GDM1 (cell line): ENCODE measurements around the gene ZNF579.
"Not testable (repeated sequence)": the region's sequence is repeated elsewhere in the genome, so short reads cannot be mapped to it uniquely, and the experiment has no call there.

ENCODE experiments used
- DNase-seq: peaks from one replicate; lab custom pipeline; 2025; lab: John Stamatoyannopoulos, UW

The ZNF579 gene

GRCh38 chr19:55539090-55539984 lies 41.3 kb downstream of the ZNF579 start:
- no peak for DNase-seq

GRCh38 chr19:55538132-55538531 lies 42.5 kb downstream of the ZNF579 start:
- no peak for DNase-seq

GRCh38 chr19:55537741-55538111 lies 42.9 kb downstream of the ZNF579 start:
- DNase-seq: no peak

DNA sequence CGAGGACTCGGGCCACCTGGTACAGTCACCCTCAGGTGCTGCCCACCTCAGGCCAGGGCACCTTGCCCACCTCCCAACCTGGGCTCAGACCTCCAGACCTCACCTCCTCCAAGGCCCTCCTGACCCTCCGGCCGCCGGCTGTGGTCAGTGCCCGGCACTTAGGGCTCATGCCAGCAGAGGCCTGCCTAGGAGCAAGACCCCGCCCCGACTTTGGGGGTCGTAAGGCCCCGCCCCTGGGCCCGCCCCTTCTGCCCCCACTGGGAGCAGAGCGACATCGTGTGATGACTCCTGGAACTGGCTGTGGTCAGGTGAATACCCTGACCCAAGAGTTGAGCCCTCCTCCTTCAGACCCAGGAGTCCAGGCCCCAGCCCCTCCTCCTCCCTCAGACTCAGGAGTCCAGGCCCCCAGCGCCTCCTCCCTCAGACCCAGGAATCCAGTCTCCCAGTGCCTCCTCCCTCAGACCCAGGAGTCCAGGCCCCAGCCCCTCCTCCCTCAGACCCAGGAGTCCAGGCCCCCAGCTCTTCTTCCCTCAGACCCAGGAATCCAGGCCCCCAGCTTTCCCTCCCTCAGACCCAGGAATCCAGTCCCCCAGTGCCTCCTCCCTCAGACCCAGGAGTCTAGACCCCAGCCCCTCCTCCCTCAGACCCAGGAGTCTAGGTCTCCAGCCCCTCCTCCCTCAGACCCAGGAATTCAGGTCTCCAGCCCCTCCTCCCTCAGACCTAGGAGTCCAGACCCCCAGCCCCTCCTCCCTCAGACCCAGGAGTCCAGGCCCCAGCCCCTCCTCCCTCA lies 43.5 kb downstream of the ZNF579 start, which contains the start of gene SBK2:
Gene SBK2, minus strand, starts transcription at position 183 of the 790 bp plus-strand sequence. CDS start 839 bp downstream, outside the sequence.
- DNase-seq: no peak

DNA sequence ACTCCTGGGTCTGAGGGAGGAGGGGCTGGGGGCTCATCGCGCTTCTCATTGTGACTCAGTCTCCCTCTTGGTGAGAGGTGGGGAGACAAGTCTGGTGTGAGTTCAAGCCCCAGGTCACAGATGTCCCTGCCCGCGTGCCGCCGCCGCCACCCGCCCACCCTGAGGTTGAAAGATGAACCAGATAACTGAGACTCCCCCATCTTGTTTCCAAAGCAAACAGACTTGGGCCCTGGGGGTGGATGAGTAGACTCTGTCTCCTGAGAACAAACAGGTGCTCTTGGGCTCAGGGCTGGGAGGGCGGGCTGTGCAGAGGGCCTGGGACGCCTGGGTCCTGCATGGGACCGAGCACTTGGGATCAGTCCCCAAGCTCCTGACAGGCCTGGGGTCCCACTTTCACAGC lies 44.3 kb downstream of the ZNF579 start:
- DNase-seq: no peak

GRCh38 chr19:55535965-55536350 lies 44.7 kb downstream of the ZNF579 start:
- DNase-seq: no peak

DNA sequence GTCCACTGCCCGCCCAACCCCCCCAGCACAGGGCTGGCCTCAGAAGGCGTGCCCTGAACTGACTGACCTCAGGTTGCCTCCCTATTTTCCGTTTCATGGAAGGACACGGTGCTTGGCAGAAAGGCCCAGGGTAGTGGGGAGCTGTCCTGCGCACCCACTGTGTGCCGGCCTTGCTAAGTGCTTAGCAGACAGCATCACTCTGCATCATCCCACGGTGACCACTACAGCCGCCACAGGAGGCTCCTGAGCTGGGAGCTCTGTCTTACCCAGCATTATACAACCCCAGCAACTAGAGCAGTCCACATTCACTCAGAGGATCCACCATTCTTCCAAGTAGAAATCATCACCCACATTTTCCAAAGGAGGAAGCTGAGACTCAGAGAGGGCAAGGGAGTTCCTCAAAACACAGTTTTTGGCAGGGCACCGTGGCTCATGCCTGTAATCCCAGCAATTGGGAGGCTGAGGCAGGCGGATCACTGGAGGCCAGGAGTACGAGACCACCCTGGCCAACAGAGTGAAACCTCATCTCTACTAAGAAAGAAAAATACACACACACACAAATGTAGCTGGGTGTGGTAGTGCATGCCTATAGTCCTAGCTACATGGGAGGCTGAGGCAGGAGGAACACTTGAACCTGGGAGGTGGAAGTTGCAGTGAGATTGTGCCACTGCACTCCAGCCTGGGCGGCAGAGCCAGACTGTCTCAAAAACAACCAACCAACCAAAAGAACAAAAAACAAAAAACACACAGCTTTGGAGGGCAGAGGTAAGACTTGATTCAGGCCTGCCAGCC lies 45.3 kb downstream of the ZNF579 start:
- no peak for DNase-seq

GRCh38 chr19:55534280-55534679 lies 46.4 kb downstream of the ZNF579 start:
- DNase-seq: not testable (repeated sequence)

- no peak for DNase-seq
Measured at GRCh38 chr19:55530996-55531395, 49.7 kb downstream of the ZNF579 start.

DNA sequence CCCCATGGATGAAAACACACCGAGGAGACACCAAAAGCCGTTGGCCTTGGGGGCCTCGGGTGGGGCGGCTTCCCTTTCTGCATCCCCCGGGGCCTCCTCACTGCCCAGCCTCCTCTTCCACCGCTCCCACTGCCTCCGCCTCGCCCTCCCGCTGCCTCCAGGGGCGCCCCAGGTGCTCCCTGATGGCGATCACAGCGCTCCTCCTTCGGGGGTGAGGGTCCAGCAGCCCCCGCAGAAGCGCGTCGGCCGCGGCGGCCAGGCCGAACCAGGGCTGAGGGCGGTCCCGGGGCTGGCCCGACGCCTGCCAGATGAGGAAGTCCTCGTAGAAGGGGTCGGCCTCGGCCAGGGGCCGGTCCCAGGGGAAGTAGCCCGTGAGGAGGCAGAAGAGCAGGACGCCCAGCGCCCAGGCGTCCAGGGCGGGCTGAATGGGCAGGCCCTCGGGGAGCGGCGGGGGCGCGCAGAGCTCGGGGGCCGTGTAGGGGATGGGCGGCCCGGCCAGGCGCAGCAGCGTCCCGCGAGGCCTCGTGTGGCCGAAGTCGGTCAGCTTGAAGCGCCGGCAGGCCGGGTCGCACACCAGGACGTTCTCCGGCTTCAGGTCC lies 50.9 kb downstream of the ZNF579 start:
- no peak for DNase-seq

GRCh38 chr19:55528030-55528803 lies 52.4 kb downstream of the ZNF579 start:
- DNase-seq: no peak

DNA sequence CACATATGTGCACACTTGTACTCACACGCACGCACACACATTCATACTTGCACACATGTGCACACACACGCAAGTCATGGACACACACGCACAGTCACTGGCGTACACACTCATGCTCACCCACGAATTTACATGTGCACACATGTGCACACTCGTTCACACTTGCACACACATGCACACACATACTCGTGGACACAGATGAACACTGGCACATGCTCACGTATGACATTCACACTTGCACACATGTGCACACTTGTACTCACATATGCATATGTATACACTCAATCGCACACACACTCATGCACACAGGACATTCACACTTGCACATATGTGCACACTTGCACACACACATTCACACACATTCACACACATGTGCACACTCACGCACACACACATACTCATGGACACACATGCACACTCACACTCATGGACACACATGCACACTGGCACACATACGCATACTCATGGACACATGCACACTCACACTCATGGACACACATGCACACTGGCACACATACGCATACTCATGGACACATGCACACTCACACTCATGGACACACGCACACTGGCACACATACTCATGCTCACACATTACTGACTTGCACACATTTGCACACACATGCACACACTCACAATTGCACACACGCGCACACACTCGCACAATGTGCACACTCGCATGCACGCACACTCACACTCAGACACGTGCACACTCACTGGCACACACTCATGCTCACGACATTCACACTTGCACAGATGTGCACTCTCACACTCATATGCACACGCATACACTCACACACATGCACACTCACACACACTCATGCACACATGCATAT lies 53.2 kb downstream of the ZNF579 start:
- no peak for DNase-seq
